HG03045 (cell line): ENCODE results near the gene EPHA4.
"Not testable (repeated sequence)": the region's sequence is repeated elsewhere in the genome, so short reads cannot be mapped to it uniquely, and the experiment has no call there.

Experiments
- ATAC-seq: cut with Tn5 transposase; IDR thresholded peaks from one replicate; pipeline ENCODE4 v1.9.1; 2021; ENCODE audit warnings: mild to moderate bottlenecking, moderate library complexity; ENCODE audit not compliant: unreplicated experiment

EPHA4 gene

GRCh38 chr2:221541131-221541735, 30.9 kb downstream of the EPHA4 start:
- no peak for ATAC-seq

- ATAC-seq, result no peak
These were observed 32.9 kb downstream of the EPHA4 start for GRCh38 chr2:221539246-221539645.

GRCh38 chr2:221535824-221536223, 36.3 kb downstream of the EPHA4 start:
- ATAC-seq, result no peak

- no peak for ATAC-seq
These were observed 38.8 kb downstream of the EPHA4 start for GRCh38 chr2:221533299-221533698.

GRCh38 chr2:221532641-221533040, 39.5 kb downstream of the EPHA4 start:
- no peak for ATAC-seq

GRCh38 chr2:221530653-221531037, 41.5 kb downstream of the EPHA4 start:
- ATAC-seq, result no peak

GRCh38 chr2:221529943-221530652, 42.0 kb downstream of the EPHA4 start:
- no peak for ATAC-seq

GRCh38 chr2:221529177-221529942, 42.7 kb downstream of the EPHA4 start:
- ATAC-seq, result no peak

- ATAC-seq, result no peak
These were observed 44.3 kb downstream of the EPHA4 start for GRCh38 chr2:221527776-221528309.

GRCh38 chr2:221524158-221524557, 47.9 kb downstream of the EPHA4 start:
- no peak for ATAC-seq

- no peak for ATAC-seq
These were observed 50.8 kb downstream of the EPHA4 start for GRCh38 chr2:221521233-221521845.

GRCh38 chr2:221518935-221519625, 53.0 kb downstream of the EPHA4 start:
- no peak for ATAC-seq

GRCh38 chr2:221518201-221518934, 53.7 kb downstream of the EPHA4 start:
- peak; percentile 43 for ATAC-seq

GRCh38 chr2:221517696-221518151, 54.4 kb downstream of the EPHA4 start:
- peak; percentile 94 for ATAC-seq

GRCh38 chr2:221517146-221517695, 54.9 kb downstream of the EPHA4 start:
- ATAC-seq, result no peak

- no peak for ATAC-seq
These were observed 56.2 kb downstream of the EPHA4 start for GRCh38 chr2:221515864-221516263.

GRCh38 chr2:221514305-221515040, 57.6 kb downstream of the EPHA4 start:
- no peak for ATAC-seq

GRCh38 chr2:221513232-221513631, 58.9 kb downstream of the EPHA4 start:
- no peak for ATAC-seq

GRCh38 chr2:221511325-221511724, 60.8 kb downstream of the EPHA4 start:
- not testable (repeated sequence) for ATAC-seq
